Activated CD8-positive, alpha-beta memory T cell treated with anti-CD3 and anti-CD28 coated beads for 4 hours (primary cell): ENCODE measurements around the gene COG5.

Experiments used
- DNase-seq, 2 donors: peaks; one replicate each; pipeline ENCODE4 v3.0.0-alpha.2; 2020; ENCODE audit warnings: low read depth in 2 of 2

The COG5 gene

GRCh38 chr7:107332488-107333269, 231.0 kb downstream of the COG5 start:
- no peak for DNase-seq

- no peak for DNase-seq
Observed at GRCh38 chr7:107330478-107330877, 233.2 kb downstream of the COG5 start.

GRCh38 chr7:107327986-107328569, 235.6 kb downstream of the COG5 start:
- DNase-seq = no peak

GRCh38 chr7:107326061-107326460, 237.7 kb downstream of the COG5 start:
- no peak for DNase-seq

- DNase-seq = no peak
Observed at GRCh38 chr7:107322015-107322414, 241.7 kb downstream of the COG5 start.

- DNase-seq = no peak
Observed at GRCh38 chr7:107321611-107322010, 242.1 kb downstream of the COG5 start.

- DNase-seq = no peak
Observed at GRCh38 chr7:107319724-107320228, 243.9 kb downstream of the COG5 start.

- DNase-seq = no peak
Observed at GRCh38 chr7:107318523-107319160, 245.1 kb downstream of the COG5 start.

- DNase-seq = no peak
Observed at GRCh38 chr7:107315716-107316220, 248.0 kb downstream of the COG5 start.

GRCh38 chr7:107313355-107313754, 250.4 kb downstream of the COG5 start:
- DNase-seq = no peak

GRCh38 chr7:107312418-107312817, 251.3 kb downstream of the COG5 start:
- no peak for DNase-seq

GRCh38 chr7:107309296-107309695, 254.4 kb downstream of the COG5 start:
- DNase-seq = no peak

- DNase-seq = no peak
Observed at GRCh38 chr7:107304636-107305035, 259.1 kb downstream of the COG5 start.

- DNase-seq = no peak
Observed at GRCh38 chr7:107304063-107304462, 259.7 kb downstream of the COG5 start.

GRCh38 chr7:107302250-107302847, 261.4 kb downstream of the COG5 start:
- no peak for DNase-seq

GRCh38 chr7:107294182-107294581, 269.5 kb downstream of the COG5 start:
- DNase-seq = no peak

- DNase-seq = no peak
Observed at GRCh38 chr7:107292591-107292990, 271.1 kb downstream of the COG5 start.

GRCh38 chr7:107291434-107291833, 272.3 kb downstream of the COG5 start:
- no peak for DNase-seq

GRCh38 chr7:107286751-107287621, 276.7 kb downstream of the COG5 start:
- no peak for DNase-seq

GRCh38 chr7:107284911-107285479, 278.7 kb downstream of the COG5 start:
- no peak for DNase-seq

- no peak for DNase-seq
Observed at GRCh38 chr7:107277331-107277730, 286.4 kb downstream of the COG5 start.
